ENCODE data around the gene ZBTB24.

Gene ZBTB24

DNA sequence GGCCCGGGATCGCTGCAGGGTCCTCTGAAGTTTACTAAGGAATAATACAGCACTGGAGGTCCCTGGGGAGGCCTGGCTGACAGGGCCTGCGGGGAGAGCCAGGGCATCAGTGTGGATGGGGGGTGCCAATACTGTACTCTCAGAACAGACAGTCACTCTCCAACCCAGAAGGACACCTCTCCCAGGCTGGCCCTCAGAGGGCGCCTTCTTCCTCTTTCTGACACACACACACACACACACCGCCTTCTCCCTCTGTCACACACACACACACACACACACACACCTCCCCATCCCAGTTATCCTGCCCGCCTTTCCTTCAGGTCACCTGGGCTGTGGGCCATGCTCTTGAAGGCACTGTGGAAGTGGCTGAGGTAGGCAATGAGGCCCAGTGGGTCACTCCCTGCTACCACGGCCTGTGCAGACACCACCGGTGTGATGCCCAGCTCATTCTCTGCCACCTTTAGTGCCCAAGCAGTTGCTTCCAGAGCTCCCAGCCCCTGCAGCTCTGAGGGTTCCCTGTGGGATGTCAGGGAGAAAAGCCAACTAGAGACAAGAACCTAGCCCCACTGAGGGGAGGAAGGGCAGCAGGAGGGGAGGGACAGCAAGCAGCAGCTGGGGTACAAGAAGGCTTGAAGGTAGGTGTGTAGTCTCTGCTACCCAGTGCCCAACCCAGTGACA, 35.0 kb downstream of the ZBTB24 start:
- intact Hi-C loops (cut with micrococcal nuclease) = no loop called here
- Mint-ChIP-seq H3K36me3 (ENCODE audit: low read depth) (peaks cover 100% of the 10 kb centered on the region), H3K27me3 (no peaks in the 10 kb centered on the region), H3K4me1 (ENCODE audit: low read depth) (peaks cover 87% of the 10 kb centered on the region), H3K9me3 (no peaks in the 10 kb centered on the region), H3K4me3 (no peak overlapping the region), H3K27ac (peak overlapping the region; percentile 85)

DNA sequence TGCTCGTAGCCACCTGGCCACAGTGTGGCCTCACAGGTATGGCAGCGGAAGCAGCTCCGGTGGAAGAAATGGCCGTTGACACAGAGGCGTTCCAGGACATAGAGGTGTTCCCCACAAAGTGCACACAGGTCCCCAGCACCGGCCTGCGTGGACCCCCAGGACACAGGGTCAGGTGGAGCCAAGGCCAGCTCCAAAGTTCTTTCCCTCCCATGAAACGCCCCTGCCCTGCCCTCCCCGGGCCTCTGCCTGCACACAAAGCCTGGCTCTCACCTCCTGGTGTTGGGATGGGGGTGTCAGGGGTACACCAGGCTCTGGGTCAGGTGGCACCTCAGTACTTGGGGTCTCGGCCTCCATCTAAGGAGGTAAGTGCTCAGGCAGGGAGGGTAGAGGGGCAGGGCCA, 35.9 kb downstream of the ZBTB24 start:
- intact Hi-C loops (cut with micrococcal nuclease) = no loop called here
- Mint-ChIP-seq H3K27me3 (no peaks in the 10 kb centered on the region), H3K4me1 (ENCODE audit: low read depth) (peaks cover 91% of the 10 kb centered on the region), H3K9me3 (no peaks in the 10 kb centered on the region), H3K27ac (peak overlapping the region; percentile 85), H3K36me3 (ENCODE audit: low read depth) (peaks cover 100% of the 10 kb centered on the region), H3K4me3 (no peak overlapping the region)

DNA sequence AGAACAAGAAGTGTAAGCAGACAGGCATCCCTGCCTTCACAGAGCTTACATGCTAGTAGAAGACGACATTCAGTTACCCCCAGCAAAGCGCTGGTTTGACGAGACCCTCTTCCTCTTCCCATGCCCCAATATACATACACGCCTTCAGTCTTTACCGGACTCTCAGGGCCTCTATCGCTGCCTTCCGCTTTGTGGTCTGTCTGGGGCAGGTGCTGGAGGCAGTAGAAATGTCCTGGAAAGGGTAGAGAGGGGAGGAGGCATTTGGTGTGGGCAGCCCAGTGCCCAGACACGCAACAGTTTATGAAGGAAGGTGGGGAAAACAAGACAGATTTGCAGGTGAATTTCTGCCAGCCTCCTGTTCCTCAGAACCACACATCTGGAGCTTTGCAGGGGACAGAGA, 36.5 kb downstream of the ZBTB24 start:
- Mint-ChIP-seq H3K27me3 (no peaks in the 10 kb centered on the region), H3K9me3 (no peaks in the 10 kb centered on the region), H3K36me3 (ENCODE audit: low read depth) (peaks cover 99% of the 10 kb centered on the region), H3K4me3 (no peak overlapping the region), H3K4me1 (ENCODE audit: low read depth) (peaks cover 91% of the 10 kb centered on the region), H3K27ac (peak overlapping the region; percentile 85)
- intact Hi-C loops (cut with micrococcal nuclease) = no loop called here

GRCh38 chr6:109446072-109446471, 36.9 kb downstream of the ZBTB24 start:
- H3K27ac Mint-ChIP-seq = peak overlapping the region; percentile 85
- intact Hi-C loops (cut with micrococcal nuclease) = no loop called here
- H3K4me1 Mint-ChIP-seq (ENCODE audit: low read depth) = peaks cover 93% of the 10 kb centered on the region
- H3K36me3 Mint-ChIP-seq (ENCODE audit: low read depth) = peaks cover 99% of the 10 kb centered on the region
- H3K27me3 Mint-ChIP-seq = no peaks in the 10 kb centered on the region
- H3K4me3 Mint-ChIP-seq = peak overlapping the region; percentile 22
- H3K9me3 Mint-ChIP-seq = no peaks in the 10 kb centered on the region

GRCh38 chr6:109445382-109445781, 37.6 kb downstream of the ZBTB24 start:
- Mint-ChIP-seq H3K27ac (peak overlapping the region; percentile 85), H3K4me1 (ENCODE audit: low read depth) (peaks cover 92% of the 10 kb centered on the region), H3K4me3 (no peak overlapping the region), H3K36me3 (ENCODE audit: low read depth) (peaks cover 95% of the 10 kb centered on the region), H3K9me3 (no peaks in the 10 kb centered on the region), H3K27me3 (no peaks in the 10 kb centered on the region)
- intact Hi-C loops (cut with micrococcal nuclease) = no loop called here

DNA sequence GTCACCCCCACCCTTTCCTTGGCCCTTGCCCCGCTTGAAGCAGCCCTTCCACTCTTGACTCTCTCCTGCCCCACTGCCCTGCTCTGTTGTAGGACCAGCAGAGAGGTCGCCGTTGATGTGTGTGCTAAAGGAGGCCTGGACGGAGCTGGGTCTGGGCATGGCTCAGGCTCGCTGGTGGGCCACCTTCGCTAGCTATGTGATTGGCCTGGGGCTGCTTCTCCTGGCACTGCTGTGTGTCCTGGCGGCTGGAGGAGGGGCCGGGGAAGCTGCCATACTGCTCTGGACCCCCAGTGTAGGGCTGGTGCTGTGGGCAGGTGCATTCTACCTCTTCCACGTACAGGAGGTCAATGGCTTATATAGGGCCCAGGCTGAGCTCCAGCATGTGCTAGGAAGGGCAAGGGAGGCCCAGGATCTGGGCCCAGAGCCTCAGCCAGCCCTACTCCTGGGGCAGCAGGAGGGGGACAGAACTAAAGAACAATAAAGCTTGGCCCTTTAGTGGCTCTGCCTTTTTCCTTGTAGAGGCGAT, 39.5 kb downstream of the ZBTB24 start:
- Mint-ChIP-seq H3K36me3 (ENCODE audit: low read depth) (peaks cover 76% of the 10 kb centered on the region), H3K9me3 (no peaks in the 10 kb centered on the region), H3K4me3 (no peak overlapping the region), H3K27ac (peak overlapping the region; percentile 85), H3K4me1 (ENCODE audit: low read depth) (peaks cover 73% of the 10 kb centered on the region), H3K27me3 (no peaks in the 10 kb centered on the region)
- intact Hi-C loops (cut with micrococcal nuclease) = loop anchor here (5.0 kb wide), 2 partner anchors 61 to 249 kb away; partner anchors contain the start of genes AK9, CD164 and FIG4

GRCh38 chr6:109442393-109442924, 40.6 kb downstream of the ZBTB24 start:
- intact Hi-C loops (cut with micrococcal nuclease) = loop anchor here (5.0 kb wide), 2 partner anchors 60 to 250 kb away; partner anchors contain the start of genes AK9, CD164 and FIG4
- Mint-ChIP-seq H3K27me3 (no peaks in the 10 kb centered on the region), H3K36me3 (ENCODE audit: low read depth) (peaks cover 66% of the 10 kb centered on the region), H3K4me1 (ENCODE audit: low read depth) (peaks cover 63% of the 10 kb centered on the region), H3K4me3 (no peak overlapping the region), H3K27ac (peak overlapping the region; percentile 85), H3K9me3 (no peaks in the 10 kb centered on the region)

GRCh38 chr6:109441069-109441816, 41.8 kb downstream of the ZBTB24 start:
- H3K4me1 Mint-ChIP-seq (ENCODE audit: low read depth) = peaks cover 51% of the 10 kb centered on the region
- peaks cover 54% of the 10 kb centered on the region for H3K36me3 Mint-ChIP-seq (ENCODE audit: low read depth)
- peak overlapping the region; percentile 81 for H3K4me3 Mint-ChIP-seq
- H3K27ac Mint-ChIP-seq = peak overlapping the region; percentile 86
- H3K9me3 Mint-ChIP-seq = no peaks in the 10 kb centered on the region
- intact Hi-C loops (cut with micrococcal nuclease) = loop anchor here (2.0 to 5.0 kb wide), 3 partner anchors 14 to 251 kb away; partner anchors contain the start of genes AK9, CD164, FIG4 and MICAL1
- H3K27me3 Mint-ChIP-seq = no peaks in the 10 kb centered on the region

DNA sequence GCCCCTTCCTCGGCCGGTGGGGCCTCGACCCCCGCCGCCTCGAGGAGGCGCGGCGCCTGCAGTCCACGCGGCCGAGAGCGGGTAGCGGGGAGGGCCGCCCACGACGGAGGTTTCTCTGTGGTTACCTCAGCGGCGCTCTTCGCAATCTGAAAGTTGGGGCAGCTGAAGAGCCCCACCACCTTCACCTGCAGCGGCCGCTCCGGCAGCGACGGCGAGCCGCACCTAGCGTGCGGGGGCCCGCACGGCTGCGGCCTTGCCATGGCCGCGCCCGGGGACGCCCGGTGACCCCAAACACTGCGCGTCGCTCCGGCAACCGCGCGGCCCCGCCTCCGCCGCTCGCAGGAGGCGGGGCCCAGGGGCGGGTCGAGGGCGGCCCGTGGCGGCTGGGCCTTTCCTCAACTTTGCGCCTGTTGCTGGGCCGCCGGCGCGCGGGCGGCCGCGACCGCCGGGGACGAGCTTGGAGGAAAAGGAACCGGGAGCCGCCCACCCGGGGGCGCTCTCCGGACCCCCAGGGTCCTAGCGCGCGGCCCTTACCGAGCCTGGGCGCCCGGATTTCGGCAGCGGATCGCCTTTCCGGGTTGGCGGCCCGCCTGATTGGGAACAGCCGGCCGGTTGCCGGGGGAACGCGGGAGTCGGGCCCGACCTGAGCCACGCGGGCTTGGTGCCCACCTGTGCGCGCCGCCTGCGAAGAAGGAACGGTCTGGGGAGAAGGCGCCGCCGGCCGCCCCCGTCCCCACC, 42.5 kb downstream of the ZBTB24 start, which contains the start of the genes PPIL6 and SMPD2:
PPIL6 (minus strand) TSS at position 298 of the 738 bp plus-strand sequence; CDS start at position 260, 38 bp downstream.
SMPD2 (plus strand) TSS at position 394 of the 738 bp plus-strand sequence. CDS start 398 bp downstream, outside the sequence.
- Mint-ChIP-seq H3K36me3 (ENCODE audit: low read depth) (peaks cover 46% of the 10 kb centered on the region), H3K9me3 (no peaks in the 10 kb centered on the region), H3K27me3 (no peaks in the 10 kb centered on the region), H3K27ac (peak within 1 kb of the TSS; percentile 86), H3K4me3 (peak within 1 kb of the TSS; percentile 81), H3K4me1 (ENCODE audit: low read depth) (peaks cover 49% of the 10 kb centered on the region)
- intact Hi-C loops (cut with micrococcal nuclease) = loop anchor here (2.0 to 5.0 kb wide), 3 partner anchors 14 to 252 kb away; partner anchors contain the start of genes AK9, CD164, FIG4 and MICAL1

DNA sequence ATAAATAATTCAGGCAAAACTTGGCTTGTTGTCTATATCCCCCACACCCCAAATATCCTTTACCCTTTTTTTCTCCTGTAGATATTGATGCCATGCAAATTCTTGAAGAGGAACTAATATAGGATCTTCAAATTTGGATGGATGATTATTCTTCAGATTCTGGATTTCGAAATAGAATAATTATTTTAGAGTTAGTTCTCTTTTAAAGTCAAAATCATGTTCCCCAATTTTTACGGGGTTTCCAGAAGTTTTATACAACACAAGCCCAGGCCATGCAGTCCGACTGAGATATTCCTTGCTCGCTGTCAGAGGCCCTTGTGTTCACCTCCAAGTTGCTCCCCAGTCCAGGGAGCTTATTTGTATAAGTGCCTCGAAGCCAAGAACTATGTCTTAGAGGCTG, 47.0 kb downstream of the ZBTB24 start:
- Mint-ChIP-seq H3K27me3 (peaks cover 2% of the 10 kb centered on the region), H3K27ac (no peak overlapping the region), H3K9me3 (no peaks in the 10 kb centered on the region), H3K36me3 (ENCODE audit: low read depth) (peaks cover 3% of the 10 kb centered on the region), H3K4me1 (ENCODE audit: low read depth) (peaks cover 19% of the 10 kb centered on the region), H3K4me3 (no peak overlapping the region)
- intact Hi-C loops (cut with micrococcal nuclease) = loop anchor here (5.0 kb wide), 1 partner anchor 46 kb away; the partner anchor contains the start of gene ZBTB24

DNA sequence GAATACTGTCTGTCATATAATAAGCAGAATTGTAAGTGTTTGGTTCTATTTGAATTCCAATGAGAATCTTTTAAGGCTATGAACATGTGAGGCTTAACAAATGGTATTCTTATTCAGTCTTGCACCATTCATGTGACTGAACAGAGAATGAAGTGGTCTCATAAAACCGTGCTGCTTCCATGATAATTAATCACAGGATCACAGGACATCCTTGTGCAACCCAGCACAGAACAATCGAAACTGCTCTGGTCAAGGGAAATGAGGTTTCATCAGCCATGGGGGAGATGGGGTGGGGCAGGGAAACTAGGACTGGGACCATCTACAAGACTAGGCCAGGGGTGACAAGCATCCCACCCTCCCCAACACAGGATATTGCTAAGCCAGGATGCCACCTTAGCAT, 48.6 kb downstream of the ZBTB24 start:
- H3K27me3 Mint-ChIP-seq = peaks cover 2% of the 10 kb centered on the region
- H3K36me3 Mint-ChIP-seq (ENCODE audit: low read depth) = no peaks in the 10 kb centered on the region
- intact Hi-C loops (cut with micrococcal nuclease) = no loop called here
- H3K27ac Mint-ChIP-seq = no peak overlapping the region
- H3K9me3 Mint-ChIP-seq = no peaks in the 10 kb centered on the region
- H3K4me1 Mint-ChIP-seq (ENCODE audit: low read depth) = peaks cover 19% of the 10 kb centered on the region
- no peak overlapping the region for H3K4me3 Mint-ChIP-seq

DNA sequence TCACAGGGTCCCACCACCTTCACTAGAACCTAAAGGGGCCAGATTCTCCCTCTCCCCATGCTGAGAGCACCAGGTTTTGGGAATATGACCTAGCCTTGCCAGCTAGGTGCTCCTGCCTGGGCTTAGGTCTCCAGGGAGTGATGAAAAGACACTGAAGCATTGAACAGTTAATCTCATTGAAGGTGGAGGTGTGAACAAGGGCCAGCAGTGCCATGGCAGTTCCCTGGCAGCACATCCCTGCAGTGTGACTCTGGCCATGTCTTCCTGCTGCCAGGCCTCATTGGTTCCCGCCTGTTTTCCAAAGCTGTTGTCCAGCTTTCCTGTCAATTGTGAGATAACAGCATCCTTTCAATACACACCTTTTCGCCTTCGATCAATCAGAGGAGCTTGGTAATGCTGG, 53.5 kb downstream of the ZBTB24 start:
- intact Hi-C loops (cut with micrococcal nuclease) = no loop called here
- no peaks in the 10 kb centered on the region for H3K36me3 Mint-ChIP-seq (ENCODE audit: low read depth)
- H3K27me3 Mint-ChIP-seq = peaks cover 2% of the 10 kb centered on the region
- no peak overlapping the region for H3K27ac Mint-ChIP-seq
- peaks cover 7% of the 10 kb centered on the region for H3K4me1 Mint-ChIP-seq (ENCODE audit: low read depth)
- no peaks in the 10 kb centered on the region for H3K9me3 Mint-ChIP-seq
- no peak overlapping the region for H3K4me3 Mint-ChIP-seq

DNA sequence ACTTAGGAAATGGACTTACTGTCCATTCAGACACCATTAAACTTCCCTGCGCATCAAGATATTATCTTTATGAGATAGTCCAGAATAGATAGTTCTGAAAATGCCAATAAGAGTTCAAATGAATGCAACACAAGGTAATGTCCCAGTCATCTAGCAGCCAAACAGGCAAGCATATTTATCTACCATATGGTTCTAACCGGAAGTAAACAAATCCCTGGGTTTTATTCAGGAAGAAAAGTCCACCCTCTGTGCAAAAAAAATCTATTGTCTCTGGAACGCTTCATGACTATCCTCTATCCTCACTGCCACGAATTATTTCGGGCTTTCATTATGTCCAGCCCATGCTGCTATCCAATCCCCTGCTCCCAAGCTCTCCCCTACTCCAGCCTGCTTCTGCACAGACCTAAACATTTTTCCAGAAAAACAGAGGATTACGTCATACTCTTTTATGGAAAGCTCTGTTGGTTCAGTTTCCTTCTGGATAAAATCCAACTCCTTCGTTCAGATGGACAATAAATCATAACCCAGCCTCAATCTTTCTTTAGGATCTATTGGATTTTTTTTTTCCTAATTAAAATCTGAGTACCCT, 54.0 kb downstream of the ZBTB24 start:
- H3K27me3 Mint-ChIP-seq = peaks cover 2% of the 10 kb centered on the region
- H3K9me3 Mint-ChIP-seq = no peaks in the 10 kb centered on the region
- no peaks in the 10 kb centered on the region for H3K36me3 Mint-ChIP-seq (ENCODE audit: low read depth)
- no peak overlapping the region for H3K4me3 Mint-ChIP-seq
- no peak overlapping the region for H3K27ac Mint-ChIP-seq
- H3K4me1 Mint-ChIP-seq (ENCODE audit: low read depth) = peaks cover 6% of the 10 kb centered on the region
- intact Hi-C loops (cut with micrococcal nuclease) = no loop called here

All from dendritic cell treated with granulocyte-macrophage colony-stimulating factor and Interleukin-4, amounts not matched to agents 40 ng/mL and 50 ng/mL, for 4 days (primary cell).